Esophagus muscularis mucosa (tissue), 4 donors: ENCODE results near the gene PROB1. TPM values are rescaled to one million over a fixed set of nuclear protein-coding genes. Genes with fewer than 3 reads are reported as not detected.
"Not testable (repeated sequence)": the region's sequence is repeated elsewhere in the genome, so short reads cannot be mapped to it uniquely, and the experiment has no call there.

Source experiments
- DNase-seq: peaks from one replicate; pipeline ENCODE4 v3.0.0-alpha.2; 2017; ENCODE audit errors: extremely low spot score
- H3K27ac ChIP-seq, 4 donors: fragments of 200-600 bp; sonication (generic); replicated peaks in 1 of 4; 1 replicate in 3 of 4; 2 replicates in 1 of 4; pipeline ENCODE4 v1.5.1; 2016 to 2019; ENCODE audit warnings: mild to moderate bottlenecking in 1 of 4
- H3K27me3 ChIP-seq, 4 donors: fragments of 200-600 bp; sonication (generic); one replicate each; pipeline versions ENCODE4 v1.5.1 to v1.6.0; 2016 to 2019
- H3K36me3 ChIP-seq, 4 donors: fragments of 200-600 bp; sonication (generic); one replicate each; pipeline ENCODE4 v1.5.1; 2016 to 2019
- H3K4me1 ChIP-seq, 4 donors: fragments of 200-600 bp; sonication (generic); one replicate each; pipeline ENCODE4 v1.5.1; 2016 to 2019
- H3K4me3 ChIP-seq, 4 donors: fragments of 200-600 bp; sonication (generic); 1 replicate in 2 of 4; 2 replicates in 2 of 4; pipeline ENCODE4 v1.5.1; 2016 to 2019; ENCODE audit warnings: mild to moderate bottlenecking in 4 of 4, moderate library complexity in 1 of 4
- H3K9me3 ChIP-seq, 4 donors: fragments of 200-600 bp; sonication (generic); 1 replicate in 3 of 4; 2 replicates in 1 of 4; pipeline ENCODE4 v1.5.1; 2016 to 2019
- EP300 ChIP-seq: sonication (generic); formaldehyde crosslinking; IDR thresholded peaks from one replicate; pipeline ENCODE4 v1.6.1; 2017; ENCODE audit warnings: antibody characterized with exemption
- POLR2A ChIP-seq: fragments of 450-650 bp; IDR thresholded peaks from one replicate; pipeline ENCODE4 v1.6.1; 2017; ENCODE audit warnings: antibody characterized with exemption, moderate library complexity, mild to moderate bottlenecking, low read depth
- POLR2AphosphoS5 ChIP-seq, 2 donors: sonication (generic); formaldehyde crosslinking; IDR thresholded peaks; one replicate each; pipeline ENCODE4 v1.6.1; 2017; ENCODE audit warnings: antibody characterized with exemption in 2 of 2
- WGBS: methylation state at CpG from one replicate; pipeline ENCODE4 v1.1.5; 2018; 5-methylcytosine and 5-hydroxymethylcytosine counted together
- intact Hi-C: fragments of 100-400 bp; cut with DNase I; formaldehyde crosslinking; loops from one replicate; pipeline ENCODE4 v1.15.1; 2023
- total RNA-seq, 4 donors: library from RNA; depleted of rRNA; stranded (reverse); fragments of >200 nt; gene quantifications; one replicate each; pipeline versions ENCODE4 v1.1.0 to v1.2.1, GENCODE V29; 2016
- TF ChIP-seq, protein P1 (sequence below), 3 experiments: fragments of 200-600 bp in 2 of 3; fragments of 450-650 bp in 1 of 3; sonication (generic) in 2 of 3; IDR thresholded peaks; one replicate each; pipeline ENCODE4 v1.5.1; 2017 to 2019; ENCODE audit warnings: antibody characterized with exemption in 3 of 3, mild to moderate bottlenecking in 2 of 3, moderate library complexity in 1 of 3

The PROB1 gene
- total RNA-seq, 4 donors from 2014 or later = 2.5 to 11.0 (median 7.8) TPM

DNA sequence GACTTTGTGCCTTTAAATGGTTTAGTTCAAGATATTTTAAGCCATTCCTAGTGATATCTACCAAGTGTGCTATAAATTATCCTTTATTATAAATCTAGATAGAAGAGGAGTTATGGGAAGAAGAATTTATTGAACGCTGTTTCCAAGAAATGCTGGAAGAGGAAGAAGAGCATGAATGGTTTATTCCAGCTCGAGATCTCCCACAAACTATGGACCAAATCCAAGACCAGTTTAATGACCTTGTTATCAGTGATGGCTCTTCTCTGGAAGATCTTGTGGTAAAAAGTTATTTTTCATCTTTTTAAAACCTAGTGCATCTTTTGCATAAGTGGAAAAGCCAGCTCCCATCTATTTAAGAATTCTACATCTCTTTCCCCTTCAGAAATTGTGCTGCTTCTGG lies 30.4 kb downstream of the PROB1 start:
- H3K36me3 ChIP-seq = peaks cover 29 to 67% (median 51%) of the 10 kb centered on the region in 4 donors
- no peaks in the 10 kb centered on the region for H3K27me3 ChIP-seq
- TF ChIP-seq POLR2A = no peak
- no peak for TF ChIP-seq POLR2AphosphoS5 (IDR thresholded peaks at IDR 0.05)
- TF ChIP-seq EP300 = no peak
- TF ChIP-seq, protein P1, sequence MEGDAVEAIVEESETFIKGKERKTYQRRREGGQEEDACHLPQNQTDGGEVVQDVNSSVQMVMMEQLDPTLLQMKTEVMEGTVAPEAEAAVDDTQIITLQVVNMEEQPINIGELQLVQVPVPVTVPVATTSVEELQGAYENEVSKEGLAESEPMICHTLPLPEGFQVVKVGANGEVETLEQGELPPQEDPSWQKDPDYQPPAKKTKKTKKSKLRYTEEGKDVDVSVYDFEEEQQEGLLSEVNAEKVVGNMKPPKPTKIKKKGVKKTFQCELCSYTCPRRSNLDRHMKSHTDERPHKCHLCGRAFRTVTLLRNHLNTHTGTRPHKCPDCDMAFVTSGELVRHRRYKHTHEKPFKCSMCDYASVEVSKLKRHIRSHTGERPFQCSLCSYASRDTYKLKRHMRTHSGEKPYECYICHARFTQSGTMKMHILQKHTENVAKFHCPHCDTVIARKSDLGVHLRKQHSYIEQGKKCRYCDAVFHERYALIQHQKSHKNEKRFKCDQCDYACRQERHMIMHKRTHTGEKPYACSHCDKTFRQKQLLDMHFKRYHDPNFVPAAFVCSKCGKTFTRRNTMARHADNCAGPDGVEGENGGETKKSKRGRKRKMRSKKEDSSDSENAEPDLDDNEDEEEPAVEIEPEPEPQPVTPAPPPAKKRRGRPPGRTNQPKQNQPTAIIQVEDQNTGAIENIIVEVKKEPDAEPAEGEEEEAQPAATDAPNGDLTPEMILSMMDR (IDR thresholded peaks at IDR 0.05) = no peak
- no peak overlapping the region for H3K27ac ChIP-seq
- peaks cover 3 to 27% (median 13%) of the 10 kb centered on the region in 4 donors for H3K4me1 ChIP-seq
- no peak overlapping the region for H3K4me3 ChIP-seq
- WGBS = 61% methylated on average over 2 of the region's 2 CpGs
- intact Hi-C loops = no loop called here
- DNase-seq = no peak
- H3K9me3 ChIP-seq = no peaks in the 10 kb centered on the region

DNA sequence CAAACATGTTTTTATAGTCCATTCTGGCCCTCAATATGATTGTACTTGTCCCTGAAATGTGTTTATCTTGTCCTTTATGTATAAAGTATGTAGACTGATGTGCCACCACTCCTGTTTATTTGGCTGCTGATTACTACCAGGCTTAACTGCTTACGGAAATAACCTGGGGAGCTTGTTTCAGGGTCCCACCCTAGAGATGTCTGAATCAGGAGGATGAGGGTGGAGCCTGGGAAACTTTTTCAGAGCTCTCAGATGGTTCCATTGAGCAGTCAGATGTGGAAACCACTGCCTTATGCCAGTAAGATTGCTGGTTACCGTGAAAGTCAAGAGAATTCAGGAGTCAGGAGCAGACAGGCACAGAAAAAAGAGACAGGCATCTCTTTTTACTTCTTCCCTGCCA lies 31.0 kb downstream of the PROB1 start:
- intact Hi-C loops = no loop called here
- no peak overlapping the region for H3K4me3 ChIP-seq
- no peaks in the 10 kb centered on the region for H3K9me3 ChIP-seq
- no peak overlapping the region for H3K27ac ChIP-seq
- peaks cover 3 to 32% (median 15%) of the 10 kb centered on the region in 4 donors for H3K4me1 ChIP-seq
- no peak for DNase-seq
- 75% methylated on average over 2 of the region's 2 CpGs for WGBS
- H3K36me3 ChIP-seq = peaks cover 29 to 62% (median 47%) of the 10 kb centered on the region in 4 donors
- no peaks in the 10 kb centered on the region for H3K27me3 ChIP-seq
- TF ChIP-seq POLR2A (no peak), POLR2AphosphoS5 (IDR thresholded peaks at IDR 0.05) (no peak), EP300 (no peak)
- TF ChIP-seq, protein P1 (IDR thresholded peaks at IDR 0.05) = no peak

DNA sequence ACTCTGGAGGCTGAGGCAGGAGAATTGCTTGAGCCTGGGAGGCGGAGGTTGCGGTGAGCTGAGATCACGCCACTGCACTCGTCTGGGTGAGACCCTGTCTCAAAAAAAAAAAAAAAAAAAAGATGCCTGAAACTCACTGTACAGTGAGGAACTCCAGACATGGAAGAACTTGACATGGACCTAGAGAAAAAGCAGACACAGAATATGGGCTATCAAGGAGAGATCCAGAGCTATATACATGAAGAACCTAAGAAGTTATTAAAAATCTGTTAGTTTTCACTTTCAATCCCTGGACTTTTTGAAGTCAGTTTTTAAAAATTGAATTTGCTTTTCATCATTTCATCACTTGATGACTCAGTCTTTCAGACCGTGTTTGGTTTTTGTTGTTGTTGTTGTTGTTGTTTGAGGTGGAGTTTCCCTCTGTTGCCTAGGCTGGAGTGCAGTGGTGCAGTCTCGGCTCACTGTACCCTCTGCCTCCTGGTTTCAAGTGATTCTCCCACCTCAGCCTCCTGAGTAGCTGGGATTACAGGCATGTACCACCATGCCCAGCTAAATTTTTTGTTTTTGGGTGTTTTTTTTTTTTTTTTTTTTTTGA lies 33.0 kb downstream of the PROB1 start:
- no peak overlapping the region for H3K4me3 ChIP-seq
- peaks cover 3 to 49% (median 25%) of the 10 kb centered on the region in 4 donors for H3K4me1 ChIP-seq
- no peak for TF ChIP-seq EP300
- TF ChIP-seq POLR2A = no peak
- no peak for TF ChIP-seq POLR2AphosphoS5 (IDR thresholded peaks at IDR 0.05)
- TF ChIP-seq, protein P1 (IDR thresholded peaks at IDR 0.05) = no peak
- no peaks in the 10 kb centered on the region for H3K27me3 ChIP-seq
- no peak for DNase-seq
- intact Hi-C loops = no loop called here
- H3K9me3 ChIP-seq = no peaks in the 10 kb centered on the region
- no peak overlapping the region for H3K27ac ChIP-seq
- peaks cover 24 to 42% (median 38%) of the 10 kb centered on the region in 4 donors for H3K36me3 ChIP-seq
- 67% methylated on average over 6 of the region's 6 CpGs for WGBS

DNA sequence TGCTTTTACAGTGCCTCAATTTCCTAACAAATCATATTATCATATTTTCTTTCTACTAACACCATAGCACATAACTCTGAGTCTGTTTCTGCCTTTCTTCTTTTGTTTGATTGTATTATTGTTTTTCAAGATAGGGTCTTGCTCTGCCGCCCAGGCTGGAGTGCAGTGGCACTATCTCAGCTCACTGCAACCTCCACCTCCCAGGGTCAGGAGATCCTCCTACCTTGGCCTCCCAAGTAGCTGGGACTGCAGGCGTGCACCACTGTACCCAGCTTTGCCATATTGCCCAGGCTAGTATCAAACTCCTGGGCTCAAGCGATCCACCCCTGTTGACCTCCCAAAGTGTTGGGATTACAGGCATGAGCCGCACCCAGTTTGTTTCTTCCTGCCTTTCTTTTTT lies 34.5 kb downstream of the PROB1 start:
- H3K27ac ChIP-seq = no peak overlapping the region
- H3K4me3 ChIP-seq = no peak overlapping the region
- TF ChIP-seq POLR2AphosphoS5 (IDR thresholded peaks at IDR 0.05) (no peak), POLR2A (no peak), EP300 (no peak)
- TF ChIP-seq, protein P1 (IDR thresholded peaks at IDR 0.05) = no peak
- peaks cover 3 to 54% (median 29%) of the 10 kb centered on the region in 4 donors for H3K4me1 ChIP-seq
- no peaks in the 10 kb centered on the region for H3K27me3 ChIP-seq
- peaks cover 11 to 26% (median 23%) of the 10 kb centered on the region in 4 donors for H3K36me3 ChIP-seq
- H3K9me3 ChIP-seq = no peaks in the 10 kb centered on the region
- DNase-seq = no peak
- intact Hi-C loops = no loop called here
- WGBS = 96% methylated on average over 4 of the region's 4 CpGs

DNA sequence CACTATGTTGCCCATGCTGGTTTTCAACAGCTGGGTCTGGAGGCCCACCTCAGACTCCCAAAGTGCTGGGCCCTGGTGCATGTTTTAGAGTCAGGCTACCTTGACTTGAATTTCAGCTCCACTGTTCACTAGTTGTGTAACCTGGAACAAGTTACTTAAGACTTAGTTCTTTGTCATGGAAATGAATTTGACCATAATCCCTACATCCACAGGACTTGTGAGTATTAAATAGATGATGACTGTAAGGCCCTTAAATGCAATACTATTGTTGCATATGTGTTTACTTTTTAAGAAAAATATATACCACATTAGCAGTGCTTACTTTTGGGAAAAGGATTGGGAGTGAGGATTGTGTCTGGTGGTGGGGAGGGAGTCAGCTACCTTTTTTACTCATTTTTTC lies 36.8 kb downstream of the PROB1 start:
- peaks cover 6 to 56% (median 34%) of the 10 kb centered on the region in 4 donors for H3K4me1 ChIP-seq
- H3K27ac ChIP-seq = no peak overlapping the region
- peaks cover 0 to 12% (median 2%) of the 10 kb centered on the region in 4 donors for H3K36me3 ChIP-seq
- no peaks in the 10 kb centered on the region for H3K27me3 ChIP-seq
- H3K9me3 ChIP-seq = no peaks in the 10 kb centered on the region
- no peak for DNase-seq
- H3K4me3 ChIP-seq = no peak overlapping the region
- intact Hi-C loops = no loop called here
- TF ChIP-seq POLR2A (no peak), POLR2AphosphoS5 (IDR thresholded peaks at IDR 0.05) (no peak), EP300 (no peak)
- TF ChIP-seq, protein P1 (IDR thresholded peaks at IDR 0.05) = no peak

DNA sequence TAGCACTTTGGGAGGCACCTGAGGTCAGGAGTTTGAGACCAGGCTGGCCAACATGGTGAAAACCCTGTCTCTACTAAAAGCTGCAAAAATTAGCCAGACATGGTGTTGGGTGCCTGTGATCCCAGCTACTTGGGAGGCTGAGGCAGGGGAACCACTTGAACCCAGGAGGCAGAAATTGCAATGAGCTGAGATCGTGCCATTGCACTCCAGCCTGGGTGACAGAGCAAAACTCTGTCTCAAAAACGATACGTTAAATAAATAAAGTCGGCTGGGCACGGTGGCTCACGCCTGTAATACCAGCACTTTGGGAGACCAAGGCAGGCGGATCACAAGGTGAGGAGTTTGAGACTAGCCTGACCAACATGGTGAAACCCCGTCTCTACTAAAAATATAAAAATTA lies 39.0 kb downstream of the PROB1 start:
- intact Hi-C loops, H3K4me3 ChIP-seq, H3K9me3 ChIP-seq, H3K27me3 ChIP-seq, H3K27ac ChIP-seq, DNase-seq: not testable (repeated sequence)
- 93% methylated on average over 8 of the region's 8 CpGs for WGBS
- Histone ChIP-seq H3K36me3 (peaks cover 0 to 12% (median 2%) of the 10 kb centered on the region in 4 donors), H3K4me1 (peaks cover 12 to 62% (median 48%) of the 10 kb centered on the region in 4 donors)
